HCT116 (cell line): ENCODE results near the gene SPSB4. TPM values are rescaled to one million over a fixed set of nuclear protein-coding genes. Genes with fewer than 3 reads are reported as not detected.

Experiments used
- ATAC-seq: fragments of 200-7000 bp; cut with Tn5 transposase; 2 replicates; pipeline ENCODE4 v1.9.1; 2020; ENCODE audit warnings: mild to moderate bottlenecking, moderate library complexity
- BruUV-seq: library from RNA; stranded (reverse); fragments of 400-500 nt; replicated peaks from 2 replicates; lab custom pipeline; 2021; lab: Mats Ljungman, UMichigan
- CTCF ChIA-PET: fragments of 300-600 bp; sonication (Branson Sonifier 250); formaldehyde crosslinking; loops from one replicate; lab custom pipeline; 2021; ENCODE audit warnings: antibody characterized with exemption; lab: Charles Lee
- POLR2A ChIA-PET: fragments of 300-600, 350-600 bp; sonication (Branson Sonifier 250); formaldehyde crosslinking; loops from one replicate; lab custom pipeline; 2021; ENCODE audit warnings: antibody characterized with exemption; lab: Charles Lee
- RAD21 ChIA-PET, 2 experiments: fragments of 300-600 bp; sonication (Branson Sonifier 250); formaldehyde crosslinking; loops; one replicate each; lab custom pipeline; 2023; ENCODE audit warnings: low total read pairs in 2 of 2; ENCODE audit not compliant: uncharacterized antibody in 2 of 2, unreplicated experiment in 2 of 2, low non-redundant PET in 1 of 2; lab: Charles Lee
- DNase-seq: peaks from one replicate; pipeline ENCODE4 v3.0.0-alpha.2; 2010; ENCODE audit warnings: low read depth, low spot score
- H2AFZ ChIP-seq: fragments of 200-600 bp; shearing (Covaris generic), sonication (generic); 2 replicates; pipeline ENCODE4 v1.6.1; 2017; ENCODE audit warnings: low read depth, mixed run types, mixed read lengths, antibody characterized with exemption, low read length; ENCODE audit not compliant: poor library complexity, severe bottlenecking
- H3K27ac ChIP-seq: 2 replicates; pipeline ENCODE4 v1.5.1; 2012; ENCODE audit warnings: low read depth, low read length
- H3K27me3 ChIP-seq: fragments of 200-600 bp; sonication (generic); 2 replicates; pipeline ENCODE4 v1.6.1; 2016; ENCODE audit warnings: mixed run types, low read length, mixed read lengths; ENCODE audit not compliant: insufficient read depth
- H3K36me3 ChIP-seq, 2 experiments: fragments of 200-500 bp in 1 of 2; fragments of 200-600 bp in 1 of 2; sonication (Bioruptor generic) in 1 of 2; sonication (generic) in 1 of 2; 2 replicates each; pipeline versions ENCODE4 v1.5.1 to v1.6.1; 2014 to 2016; ENCODE audit warnings: low read length in 2 of 2, inconsistent platforms in 1 of 2, mixed read lengths in 1 of 2, mixed run types in 1 of 2; ENCODE audit not compliant: insufficient read depth in 2 of 2, control insufficient read depth in 1 of 2
- H3K4me1 ChIP-seq, 2 experiments: fragments of 200-600 bp in 1 of 2; sonication (generic) in 1 of 2; 2 replicates each; pipeline versions ENCODE4 v1.5.1 to v1.6.1; 2012 to 2017; ENCODE audit warnings: low read length in 2 of 2, inconsistent platforms in 1 of 2, mild to moderate bottlenecking in 1 of 2, mixed read lengths in 1 of 2, mixed run types in 1 of 2, moderate library complexity in 1 of 2; ENCODE audit not compliant: insufficient read depth in 2 of 2, control insufficient read depth in 1 of 2
- H3K4me2 ChIP-seq: fragments of 200-600 bp; sonication (generic); 2 replicates; pipeline ENCODE4 v1.6.1; 2017; ENCODE audit warnings: mixed run types, low read length, mixed read lengths
- H3K4me3 ChIP-seq, 2 experiments: fragments of 200-600 bp in 1 of 2; sonication (generic) in 1 of 2; replicated peaks in 1 of 2; 2 replicates each; pipeline ENCODE4 v1.5.1; 2011 to 2016; ENCODE audit warnings: low read length in 2 of 2, control low read depth in 1 of 2, low read depth in 1 of 2, mild to moderate bottlenecking in 1 of 2, mixed read lengths in 1 of 2, mixed run types in 1 of 2
- H3K79me2 ChIP-seq: fragments of 200-600 bp; sonication (generic); 2 replicates; pipeline ENCODE4 v1.6.1; 2017; ENCODE audit warnings: mild to moderate bottlenecking, mixed run types, low read length, moderate library complexity, mixed read lengths; ENCODE audit not compliant: insufficient read depth
- H3K9ac ChIP-seq: fragments of 200-600 bp; sonication (generic); 2 replicates; pipeline ENCODE4 v1.6.1; 2016; ENCODE audit warnings: low read length, mixed read lengths
- H3K9me2 ChIP-seq: fragments of 200-600 bp; sonication (generic), shearing (Covaris generic); 2 replicates; pipeline ENCODE4 v1.6.1; 2017; ENCODE audit warnings: mixed run types, mild to moderate bottlenecking, moderate library complexity; ENCODE audit not compliant: insufficient read depth
- H3K9me3 ChIP-seq, 2 experiments: fragments of 200-500 bp in 1 of 2; fragments of 200-600 bp in 1 of 2; sonication (Bioruptor generic) in 1 of 2; sonication (generic) in 1 of 2; 2 replicates each; pipeline ENCODE4 v1.6.1; 2014 to 2017; ENCODE audit warnings: low read length in 2 of 2, mixed read lengths in 2 of 2, inconsistent platforms in 1 of 2, low read depth in 1 of 2, mild to moderate bottlenecking in 1 of 2, mixed run types in 1 of 2, moderate library complexity in 1 of 2; ENCODE audit not compliant: control insufficient read depth in 1 of 2, insufficient read depth in 1 of 2
- H4K20me1 ChIP-seq: fragments of 200-600 bp; sonication (generic), shearing (Covaris generic); 2 replicates; pipeline ENCODE4 v1.6.1; 2017; ENCODE audit warnings: mixed run types, mild to moderate bottlenecking, moderate library complexity; ENCODE audit not compliant: insufficient read depth
- CTCF ChIP-seq, 3 experiments: fragments of 200-600 bp in 1 of 3; sonication (generic) in 1 of 3; IDR thresholded peaks in 2 of 3; conservative IDR thresholded peaks in 1 of 3; 2 replicates each; pipeline ENCODE4 v1.5.1; 2012 to 2017; ENCODE audit warnings: low read depth in 2 of 3, low read length in 2 of 3, antibody characterized with exemption in 1 of 3, borderline replicate concordance in 1 of 3, control low read depth in 1 of 3, mild to moderate bottlenecking in 1 of 3, mixed read lengths in 1 of 3, mixed run types in 1 of 3, moderate library complexity in 1 of 3; ENCODE audit not compliant: insufficient read depth in 1 of 3
- EZH2phosphoT487 ChIP-seq: fragments of 200-600 bp; IDR thresholded peaks from 2 replicates; pipeline ENCODE4 v1.6.1; 2018; ENCODE audit warnings: antibody characterized with exemption, borderline replicate concordance
- POLR2A ChIP-seq: IDR thresholded peaks from 2 replicates; pipeline ENCODE4 v1.7.0; 2011; ENCODE audit warnings: borderline replicate concordance; ENCODE audit not compliant: insufficient read depth, insufficient read length; ENCODE audit errors: extremely low read depth
- REST ChIP-seq: IDR thresholded peaks from 2 replicates; pipeline ENCODE4 v1.6.1; 2012; ENCODE audit warnings: low read depth
- SIN3A ChIP-seq: IDR thresholded peaks from 2 replicates; pipeline ENCODE4 v1.6.1; 2012; ENCODE audit warnings: low read depth
- SRF ChIP-seq: IDR thresholded peaks from 2 replicates; pipeline ENCODE4 v1.6.1; 2012; ENCODE audit warnings: low read depth
- TCF7L2 ChIP-seq: IDR thresholded peaks from 2 replicates; pipeline ENCODE4 v1.7.0; 2011; ENCODE audit warnings: borderline replicate concordance, inconsistent platforms; ENCODE audit not compliant: insufficient read depth, insufficient read length; ENCODE audit errors: extremely low read depth
- ZFX ChIP-seq: fragments of 450-650 bp; IDR thresholded peaks from 2 replicates; pipeline ENCODE4 v1.6.1; 2017
- intact Hi-C: fragments of 100-400 bp; cut with micrococcal nuclease; formaldehyde crosslinking; loops from 2 replicates; pipeline ENCODE4 v1.10.0; 2022
- total RNA-seq: library from RNA; stranded (reverse); gene quantifications from one replicate; pipeline ENCODE4 v1.2.1, GENCODE V29; 2021; ENCODE audit not compliant: unreplicated experiment
- TF ChIP-seq, protein P1 (sequence below): IDR thresholded peaks from 2 replicates; pipeline ENCODE4 v1.6.1; 2012

The SPSB4 gene
- total RNA-seq, 1 experiment from 2014 or later = 0.57 TPM

- no TSS peak for BruUV-seq
- TF ChIP-seq EZH2phosphoT487 (no peak), CTCF (IDR thresholded peaks at IDR 0.05 in 2 of 3, conservative IDR thresholded peaks at IDR 0.05 in 1 of 3; ENCODE audit: borderline replicate concordance in 1 of 3, insufficient read depth in 1 of 3, low read depth in 2 of 3, low read length in 2 of 3) (no peak), TCF7L2 (no peak), ZFX (no peak), POLR2A (no peak), SRF (no peak), SIN3A (no peak), REST (no peak)
- TF ChIP-seq, protein P1, sequence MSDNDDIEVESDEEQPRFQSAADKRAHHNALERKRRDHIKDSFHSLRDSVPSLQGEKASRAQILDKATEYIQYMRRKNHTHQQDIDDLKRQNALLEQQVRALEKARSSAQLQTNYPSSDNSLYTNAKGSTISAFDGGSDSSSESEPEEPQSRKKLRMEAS = no peak
- POLR2A ChIA-PET = no interaction called here
Observed at GRCh38 chr3:141087778-141088130, 36.6 kb downstream of the SPSB4 start.

More at GRCh38 chr3:141087778-141088130, 36.6 kb downstream of the SPSB4 start:
- Histone ChIP-seq H4K20me1 (no peaks in the 10 kb centered on the region), H3K4me1 (no peaks in the 10 kb centered on the region), H3K4me3 (no peak overlapping the region), H3K9me3 (no peaks in the 10 kb centered on the region), H3K9me2 (no peaks in the 10 kb centered on the region), H3K79me2 (no peaks in the 10 kb centered on the region), H3K27me3 (no peaks in the 10 kb centered on the region; the same call in 1 of the 2 replicates), H3K4me2 (no peak overlapping the region), H2AFZ (no peak overlapping the region), H3K36me3 (no peaks in the 10 kb centered on the region), H3K9ac (no peak overlapping the region), H3K27ac (no peak overlapping the region)
- intact Hi-C loops = no loop called here
- DNase-seq = no peak
- ATAC-seq = no peak
- RAD21 ChIA-PET = no interaction called here
- CTCF ChIA-PET = no interaction called here
